ENCODE data around the gene ZMYND10. TPM values are rescaled to one million over a fixed set of nuclear protein-coding genes. Genes with fewer than 3 reads are reported as not detected.

The ZMYND10 gene
- total and polyA plus RNA-seq, 9 of the 15 experiments (the other 6 are each of a cell fraction or from before 2014, with no cell fraction given), result 0.20 to 2.8 (median 0.70) TPM

GRCh38 chr3:50337175-50337861, 8.2 kb downstream of the ZMYND10 start (continued):
- TF ChIP-seq NKRF (IDR thresholded peaks at IDR 0.05; ENCODE audit: borderline replicate concordance) (peak; percentile 79), HINFP (tag; conservative IDR thresholded peaks at IDR 0.05; ENCODE audit: low read depth) (0 out of 2 replicates have a peak, but pooled peaks have one; percentile 37), CEBPZ (IDR thresholded peaks at IDR 0.05; ENCODE audit: borderline replicate concordance, low read depth, low read length) (no peak), ZNF232 (CRISPR knock-in tag; IDR thresholded peaks at IDR 0.05) (no peak), ZFP1 (CRISPR knock-in tag; IDR thresholded peaks at IDR 0.05) (no peak), ELK1 (CRISPR knock-in tag; IDR thresholded peaks at IDR 0.05) (no peak), ATF7 (IDR thresholded peaks at IDR 0.05) (peak; percentile 99), MBD2 (IDR thresholded peaks at IDR 0.05; ENCODE audit: borderline replicate concordance, low read depth) (peak; percentile 7; the same call in 1 of the 2 replicates), TFE3 (CRISPR knock-in tag; IDR thresholded peaks at IDR 0.05) (no peak), ZNF639 (CRISPR knock-in tag; conservative IDR thresholded peaks at IDR 0.05 in 1 of 2, IDR thresholded peaks at IDR 0.05 in 1 of 2) (peak in 1 of 2 experiments; percentile 93; a peak in 2 of 4 replicates), WHSC1 (IDR thresholded peaks at IDR 0.05; ENCODE audit: low read length) (no peak), ZC3H4 (CRISPR knock-in tag; IDR thresholded peaks at IDR 0.05; ENCODE audit: borderline replicate concordance) (0 out of 2 replicates have a peak, but pooled peaks have one; percentile 56), ETS2 (tag; IDR thresholded peaks at IDR 0.05; ENCODE audit: borderline replicate concordance, poor library complexity, severe bottlenecking) (no peak)

Data from K562 (cell line).